ENCODE results near the gene RAP1GAP2.

DNA sequence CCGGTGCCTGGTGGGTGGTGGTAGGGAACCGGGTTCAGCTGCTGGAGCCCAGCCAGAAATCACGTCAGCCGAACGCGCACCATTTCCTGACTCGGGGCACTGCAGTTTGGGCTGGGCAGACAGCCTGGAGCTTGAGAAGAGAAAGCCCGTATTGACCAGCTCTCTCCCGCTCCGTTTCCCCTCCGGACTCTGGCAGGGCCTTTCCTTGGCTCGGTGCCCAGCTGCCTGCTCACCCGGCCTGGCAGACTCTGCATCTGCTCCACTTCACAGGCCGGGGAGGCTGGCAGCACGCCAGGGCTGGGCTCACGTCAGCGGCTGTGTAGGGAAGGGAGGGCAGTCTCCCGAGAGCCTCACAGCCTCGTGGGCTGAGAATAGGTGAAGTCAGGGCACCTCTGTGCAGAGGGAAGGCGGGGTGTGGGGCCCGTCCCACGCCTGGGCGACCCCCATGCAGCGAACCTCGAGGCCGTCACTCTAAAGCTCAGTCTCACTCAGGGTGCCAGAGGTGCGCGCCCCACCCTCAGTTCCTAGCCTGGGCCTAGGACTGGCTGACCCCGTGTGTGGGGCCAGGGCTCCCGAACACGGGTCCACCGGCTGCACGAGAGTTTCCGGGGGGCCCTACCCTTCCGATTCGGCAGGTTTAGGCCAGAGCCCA lies 208.0 kb downstream of the RAP1GAP2 start:
- no peak for TF ChIP-seq CTCF (IDR thresholded peaks at IDR 0.05 in 8 of 11, conservative IDR thresholded peaks at IDR 0.05 in 3 of 11)
- peak; percentile 84 to 94 (median 90) for TF ChIP-seq POLR2AphosphoS5 (IDR thresholded peaks at IDR 0.05)
- no peak for TF ChIP-seq POLR2A (IDR thresholded peaks at IDR 0.05)

Measured in spleen (tissue), 7 donors.